HPDE6-E6E7 (cell line): ENCODE measurements around the gene RFX3.

Experiments
- DNase-seq: peaks from one replicate; pipeline ENCODE4 v3.0.0; 2011; ENCODE audit warnings: missing footprints; ENCODE audit errors: extremely low spot score

Gene RFX3

GRCh38 chr9:3525836-3526164 is at the start of gene RFX3:
Gene RFX3 (minus strand): TSS chr9:3526001. CDS start chr9:3395588, 130,413 bp downstream.
- DNase-seq: peak; percentile 69

GRCh38 chr9:3571500-3571899 is 45.7 kb upstream of the RFX3 start:
- DNase-seq: no peak

- no peak for DNase-seq
Observed at GRCh38 chr9:3569529-3569928, 43.7 kb upstream of the RFX3 start.

- no peak for DNase-seq
Observed at GRCh38 chr9:3567988-3568387, 42.2 kb upstream of the RFX3 start.

- DNase-seq: peak; percentile 13
Observed at GRCh38 chr9:3553076-3553765, 27.4 kb upstream of the RFX3 start.

GRCh38 chr9:3549225-3549624 is 23.4 kb upstream of the RFX3 start:
- no peak for DNase-seq

GRCh38 chr9:3548648-3549047 is 22.8 kb upstream of the RFX3 start:
- no peak for DNase-seq

GRCh38 chr9:3541206-3541605 is 15.4 kb upstream of the RFX3 start:
- no peak for DNase-seq

GRCh38 chr9:3534614-3535404 is 9.0 kb upstream of the RFX3 start:
- no peak for DNase-seq

- DNase-seq: no peak
Observed at GRCh38 chr9:3532158-3532557, 6.4 kb upstream of the RFX3 start.

GRCh38 chr9:3528451-3528850 is 2.6 kb upstream of the RFX3 start:
- DNase-seq: no peak

GRCh38 chr9:3526997-3527940 is 1.5 kb upstream of the RFX3 start:
- no peak for DNase-seq

- peak; percentile 56 for DNase-seq
Observed at GRCh38 chr9:3526165-3526996, 580 bp upstream of the RFX3 start.

- no peak for DNase-seq
Observed at GRCh38 chr9:3525096-3525835, 535 bp downstream of the RFX3 start.

GRCh38 chr9:3521966-3522365 is 3.8 kb downstream of the RFX3 start:
- no peak for DNase-seq

- DNase-seq: no peak
Observed at GRCh38 chr9:3520564-3520963, 5.2 kb downstream of the RFX3 start.

GRCh38 chr9:3517377-3518048 is 8.3 kb downstream of the RFX3 start:
- DNase-seq: no peak

GRCh38 chr9:3516667-3517330 is 9.0 kb downstream of the RFX3 start:
- no peak for DNase-seq

GRCh38 chr9:3515405-3515804 is 10.4 kb downstream of the RFX3 start:
- DNase-seq: no peak

- DNase-seq: no peak
Observed at GRCh38 chr9:3514786-3515185, 11.0 kb downstream of the RFX3 start.
